Body of pancreas (tissue), 4 donors: Measurements from ENCODE around the gene LCE6A.

Experiments used
- CTCF ChIP-seq, 7 experiments: fragments of 450-650 bp in 4 of 7; fragments of 200-600 bp in 3 of 7; sonication (generic) in 3 of 7; IDR thresholded peaks; one replicate each; pipeline ENCODE4 v1.5.1; 2016 to 2019; ENCODE audit warnings: antibody characterized with exemption in 7 of 7
- POLR2A ChIP-seq, 3 donors: fragments of 450-650 bp; IDR thresholded peaks; one replicate each; pipeline ENCODE4 v1.6.1; 2016; ENCODE audit warnings: antibody characterized with exemption in 3 of 3, mild to moderate bottlenecking in 2 of 3

GRCh38 chr1:152817309-152817708 lies 25.3 kb upstream of the LCE6A start:
- TF ChIP-seq POLR2A (IDR thresholded peaks at IDR 0.05) (no peak), CTCF (IDR thresholded peaks at IDR 0.05) (no peak)
